Left lung (tissue), 10 donors: ENCODE results near the gene PIBF1. TPM values are rescaled to one million over a fixed set of nuclear protein-coding genes. Genes with fewer than 3 reads are reported as not detected.
"Not testable (repeated sequence)": the region's sequence is repeated elsewhere in the genome, so short reads cannot be mapped to it uniquely, and the experiment has no call there.

Experiments
- ATAC-seq: fragments of 200-7000 bp; cut with Tn5 transposase; one replicate; pipeline ENCODE4 v1.9.1; 2020; ENCODE audit warnings: moderate library complexity
- DNase-seq, 4 donors: peaks; one replicate each; pipeline ENCODE4 v3.0.0-alpha.2; 2013 to 2020
- H3K27ac ChIP-seq, 2 donors: fragments of 200-600 bp; sonication (generic) in 1 of 2; one replicate each; pipeline versions ENCODE4 v1.5.0 to v1.8.0; 2020 to 2021
- H3K27me3 ChIP-seq, 2 donors: fragments of 200-600 bp; sonication (generic) in 1 of 2; one replicate each; pipeline versions ENCODE4 v1.5.0 to v1.8.0; 2020 to 2021
- H3K36me3 ChIP-seq, 2 donors: fragments of 200-600 bp; sonication (generic) in 1 of 2; one replicate each; pipeline versions ENCODE4 v1.5.0 to v1.8.0; 2020 to 2021
- H3K4me1 ChIP-seq, 2 donors: fragments of 200-600 bp; one replicate each; pipeline ENCODE4 v1.8.0; 2021
- H3K4me3 ChIP-seq, 2 donors: fragments of 200-600 bp; sonication (generic) in 1 of 2; one replicate each; pipeline versions ENCODE4 v1.5.0 to v1.8.0; 2020 to 2021; ENCODE audit warnings: mild to moderate bottlenecking in 1 of 2
- H3K9me3 ChIP-seq, 2 donors: fragments of 200-600 bp; sonication (generic) in 1 of 2; one replicate each; pipeline versions ENCODE4 v1.5.0 to v1.8.0; 2020 to 2021
- CTCF ChIP-seq, 2 donors: fragments of 200-600 bp; sonication (generic) in 1 of 2; IDR thresholded peaks; one replicate each; pipeline versions ENCODE4 v1.5.0 to v1.8.0; 2021; ENCODE audit warnings: antibody characterized with exemption in 2 of 2
- intact Hi-C, 2 donors: fragments of 100-400 bp; cut with DNase I; formaldehyde crosslinking; loops; one replicate each; pipeline versions ENCODE4 v1.11.2 to v1.14.2; 2022
- polyA plus RNA-seq, 6 donors: library from polyadenylated mRNA; unstranded; fragments of 120-200 nt; gene quantifications; one replicate each; pipeline ENCODE4 v1.2.1, GENCODE V29; 2013; ENCODE audit not compliant: insufficient read length in 6 of 6
- total RNA-seq, 2 donors: library from RNA; stranded (reverse); fragmentation: NEBNext Ultra II Directional; extraction: Animal tissue kit (Norgen Biotek cat#: 25700); gene quantifications; one replicate each; pipeline ENCODE4 v1.2.1, GENCODE V29; 2021
- donor health status: DM: no; HTN: yes; CAD: no.
- donor health status: DM: no; HTN: no; CAD: no.

PIBF1 gene
- total and polyA plus RNA-seq, 8 donors = 20.7 to 52.6 (median 41.4) TPM

DNA sequence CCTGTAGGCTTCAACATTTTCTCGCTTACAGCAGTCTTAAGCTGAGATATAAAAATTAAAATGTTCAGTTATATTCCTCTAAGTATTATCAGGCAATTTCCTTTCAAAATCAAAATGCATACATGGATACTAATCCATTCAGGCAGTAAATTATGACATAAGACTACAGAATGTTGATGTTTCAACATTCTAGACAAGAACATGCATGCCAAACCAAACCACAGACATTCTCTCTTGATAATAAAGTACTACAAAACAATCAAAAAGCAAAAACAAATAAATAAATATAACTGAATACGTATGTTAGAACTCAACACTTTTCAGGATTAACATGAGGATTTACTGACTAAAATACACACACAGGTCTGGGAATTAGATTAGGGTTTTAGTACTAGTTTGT, 7.9 kb upstream of the PIBF1 start:
- Histone ChIP-seq H3K9me3 (no peaks in the 10 kb centered on the region), H3K4me3 (no peak overlapping the region), H3K4me1 (peaks cover 2 to 10% of the 10 kb centered on the region in 2 donors), H3K27me3 (no peaks in the 10 kb centered on the region), H3K27ac (no peak overlapping the region), H3K36me3 (peaks cover 0 to 94% of the 10 kb centered on the region in 2 donors)
- TF ChIP-seq CTCF (IDR thresholded peaks at IDR 0.05) = no peak
- intact Hi-C loops = no loop called here
- ATAC-seq (no peak), DNase-seq (no peak)

DNA sequence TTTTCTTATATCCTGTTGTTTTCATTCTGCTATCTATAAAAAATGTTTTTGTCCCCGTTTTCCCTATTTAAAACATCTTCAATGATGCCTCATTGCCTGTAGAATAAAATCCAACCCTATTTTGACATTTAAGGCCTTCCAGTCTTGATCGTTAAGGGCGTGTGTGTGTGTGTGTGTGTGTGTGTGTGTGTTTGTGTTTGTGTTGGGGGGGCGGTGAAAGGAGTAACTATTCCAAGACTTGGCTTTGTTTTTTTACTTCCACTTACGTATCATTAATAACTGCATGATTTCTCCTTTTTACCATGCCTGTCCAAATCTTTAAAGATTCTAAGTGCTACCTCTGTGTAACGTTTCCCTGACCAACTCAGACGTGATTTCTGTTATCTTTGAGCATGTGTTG, 784 bp downstream of the PIBF1 start:
- Histone ChIP-seq H3K4me1 (peaks cover 26 to 62% of the 10 kb centered on the region in 2 donors), H3K27me3 (no peaks in the 10 kb centered on the region), H3K36me3 (peaks cover 0 to 16% of the 10 kb centered on the region in 2 donors), H3K9me3 (no peaks in the 10 kb centered on the region), H3K4me3 (peak overlapping the region; percentile 94 to 98), H3K27ac (peak overlapping the region in 1 of 2 donors; percentile 93)
- intact Hi-C loops = no loop called here
- no peak for TF ChIP-seq CTCF (IDR thresholded peaks at IDR 0.05)
- no peak for ATAC-seq
- no peak for DNase-seq

- H3K27ac ChIP-seq, H3K9me3 ChIP-seq, ATAC-seq, DNase-seq, H3K27me3 ChIP-seq, intact Hi-C loops, H3K36me3 ChIP-seq, H3K4me3 ChIP-seq: not testable (repeated sequence)
- peaks cover 26 to 53% of the 10 kb centered on the region in 2 donors for H3K4me1 ChIP-seq
These were observed 2.7 kb downstream of the PIBF1 start for GRCh38 chr13:72784679-72785078.

DNA sequence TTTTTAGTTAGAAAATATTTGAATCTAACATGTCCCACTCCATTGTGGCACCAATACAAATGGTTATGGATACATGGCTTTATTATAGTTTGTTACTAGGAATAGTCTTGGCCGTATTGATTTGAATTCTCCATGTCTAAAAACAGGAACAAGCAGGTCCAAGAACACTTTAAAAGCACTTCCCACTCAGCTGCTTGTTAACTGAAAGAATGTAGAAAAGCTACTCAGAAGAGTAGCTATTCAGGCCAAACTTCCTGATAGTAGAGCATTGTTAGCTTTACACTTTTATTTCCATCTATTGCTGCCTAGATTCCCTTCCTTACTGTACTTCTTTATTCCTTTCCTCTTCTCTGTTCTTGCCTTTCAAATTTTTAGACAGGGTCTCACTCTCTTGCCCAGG, 6.9 kb downstream of the PIBF1 start:
- DNase-seq (no peak), ATAC-seq (peak; percentile 82)
- TF ChIP-seq CTCF (IDR thresholded peaks at IDR 0.05) = no peak

DNA sequence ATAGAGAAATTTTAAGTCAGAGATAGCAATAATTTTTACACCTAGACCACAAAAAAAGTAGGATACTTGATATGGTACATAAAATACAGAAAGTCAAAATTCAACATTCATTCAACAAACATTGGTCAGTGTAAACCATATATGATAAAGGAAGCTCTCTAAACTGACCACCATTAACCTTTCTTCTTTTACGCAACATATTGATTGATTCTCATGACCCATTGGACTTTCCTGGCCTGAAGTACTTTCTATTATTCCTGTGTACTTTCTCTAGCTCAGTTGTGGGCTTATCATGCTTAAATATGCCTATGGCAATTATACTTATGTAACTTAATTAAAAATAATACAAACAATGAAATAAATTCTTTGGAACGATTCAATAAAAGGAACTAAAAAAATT, 10.7 kb downstream of the PIBF1 start:
- no peak for DNase-seq
- no peak for ATAC-seq
- peaks cover 5 to 7% of the 10 kb centered on the region in 2 donors for H3K4me1 ChIP-seq
- no peaks in the 10 kb centered on the region for H3K9me3 ChIP-seq
- no peaks in the 10 kb centered on the region for H3K27me3 ChIP-seq
- H3K27ac ChIP-seq = peak overlapping the region in 1 of 2 donors; percentile 2
- intact Hi-C loops = no loop called here
- H3K36me3 ChIP-seq = peaks cover 3 to 53% of the 10 kb centered on the region in 2 donors
- TF ChIP-seq CTCF (IDR thresholded peaks at IDR 0.05) = no peak
- H3K4me3 ChIP-seq = no peak overlapping the region

More for the DNA sequence above, 6.9 kb downstream of the PIBF1 start:
- no peaks in the 10 kb centered on the region for H3K9me3 ChIP-seq
- H3K4me3 ChIP-seq = no peak overlapping the region
- intact Hi-C loops = no loop called here
- peaks cover 0 to 39% of the 10 kb centered on the region in 2 donors for H3K36me3 ChIP-seq
- H3K4me1 ChIP-seq = peaks cover 5 to 29% of the 10 kb centered on the region in 2 donors
- no peaks in the 10 kb centered on the region for H3K27me3 ChIP-seq
- H3K27ac ChIP-seq = peak overlapping the region; percentile 28 to 46

GRCh38 chr13:72798817-72799216, 16.9 kb downstream of the PIBF1 start:
- no peaks in the 10 kb centered on the region for H3K27me3 ChIP-seq
- ATAC-seq (no peak), DNase-seq (no peak)
- no peak overlapping the region for H3K27ac ChIP-seq
- intact Hi-C loops = no loop called here
- H3K36me3 ChIP-seq = peaks cover 3 to 49% of the 10 kb centered on the region in 2 donors
- no peak overlapping the region for H3K4me3 ChIP-seq
- H3K9me3 ChIP-seq = no peaks in the 10 kb centered on the region
- no peaks in the 10 kb centered on the region for H3K4me1 ChIP-seq
- TF ChIP-seq CTCF (IDR thresholded peaks at IDR 0.05) = no peak
